K562 (cell line): Measurements from ENCODE around the gene TNFSF13. TPM values are rescaled to one million over a fixed set of nuclear protein-coding genes. Genes with fewer than 3 reads are reported as not detected.

Experiments
- ARID1B ChIP-seq: fragments of 450-650 bp; IDR thresholded peaks from 2 replicates; pipeline ENCODE4 v1.6.1; 2016; ENCODE audit warnings: antibody characterized with exemption, mild to moderate bottlenecking, inconsistent platforms
- CBFB ChIP-seq: sonication (generic); formaldehyde crosslinking; IDR thresholded peaks from 2 replicates; pipeline ENCODE4 v1.4.0; 2020; ENCODE audit warnings: mild to moderate bottlenecking, missing genetic modification reagents
- CREM ChIP-seq: IDR thresholded peaks from 2 replicates; pipeline ENCODE4 v1.6.1; 2014; ENCODE audit warnings: antibody characterized with exemption, low read depth
- CTCF ChIP-seq, 3 experiments: IDR thresholded peaks in 2 of 3; conservative IDR thresholded peaks in 1 of 3; 2 replicates each; pipeline ENCODE4 v1.5.1; 2011 to 2012; ENCODE audit warnings: low read length in 3 of 3, mild to moderate bottlenecking in 3 of 3, control low read depth in 2 of 3, improper control_type of control experiment in 1 of 3, inconsistent platforms in 1 of 3, low read depth in 1 of 3, mixed read lengths in 1 of 3, moderate library complexity in 1 of 3; ENCODE audit not compliant: insufficient read depth in 2 of 3
- DACH1 ChIP-seq: fragments of 450-650 bp; IDR thresholded peaks from 2 replicates; pipeline ENCODE4 v1.6.1; 2018; ENCODE audit not compliant: partially characterized antibody
- HES1 ChIP-seq: fragments of 450-650 bp; IDR thresholded peaks from 2 replicates; pipeline ENCODE4 v1.6.1; 2016; ENCODE audit warnings: low read depth, mild to moderate bottlenecking, moderate library complexity
- MITF ChIP-seq: IDR thresholded peaks from 2 replicates; pipeline ENCODE4 v1.6.1; 2014; ENCODE audit warnings: antibody characterized with exemption
- NFE2 ChIP-seq: IDR thresholded peaks from 2 replicates; pipeline ENCODE4 v1.6.1; 2014; ENCODE audit warnings: antibody characterized with exemption, low read depth
- PHTF2 ChIP-seq: fragments of 250-450 bp; sonication (Bioruptor Pico); IDR thresholded peaks from 2 replicates; pipeline ENCODE4 v1.5.0; 2021; ENCODE audit warnings: mild to moderate bottlenecking
- PTBP1 ChIP-seq: fragments of 200-400 bp; formaldehyde crosslinking; IDR thresholded peaks from 2 replicates; pipeline ENCODE4 v1.6.1; 2017; ENCODE audit warnings: low read depth, low read length
- RBM17 ChIP-seq: fragments of 200-400 bp; formaldehyde crosslinking; IDR thresholded peaks from 2 replicates; pipeline ENCODE4 v1.6.1; 2017; ENCODE audit warnings: low read depth, mild to moderate bottlenecking, low read length, borderline replicate concordance
- SLC30A9 ChIP-seq: fragments of 250-450 bp; sonication (Bioruptor Pico); IDR thresholded peaks from 2 replicates; pipeline ENCODE4 v1.8.0; 2022; ENCODE audit warnings: mild to moderate bottlenecking, moderate library complexity
- SMAD1 ChIP-seq: fragments of 150-350 bp; IDR thresholded peaks from 2 replicates; pipeline ENCODE4 v1.6.1; 2014; ENCODE audit warnings: low read length, low read depth; ENCODE audit not compliant: partially characterized antibody
- SMARCA4 ChIP-seq: fragments of 450-650 bp; IDR thresholded peaks from 2 replicates; pipeline ENCODE4 v1.6.1; 2016
- TCF15 ChIP-seq: fragments of 250-450 bp; sonication (Bioruptor Pico); IDR thresholded peaks from 2 replicates; pipeline ENCODE4 v1.8.0; 2022; ENCODE audit warnings: moderate library complexity, mild to moderate bottlenecking, inconsistent platforms
- THAP12 ChIP-seq: fragments of 250-450 bp; sonication (Bioruptor Pico); IDR thresholded peaks from 2 replicates; pipeline ENCODE4 v1.9.0; 2021; ENCODE audit warnings: mild to moderate bottlenecking, inconsistent platforms
- TRIM25 ChIP-seq: fragments of 450-650 bp; IDR thresholded peaks from 2 replicates; pipeline ENCODE4 v1.7.0; 2016; ENCODE audit warnings: borderline replicate concordance
- ZBTB12 ChIP-seq: fragments of 250-450 bp; sonication (Bioruptor Pico); IDR thresholded peaks from 2 replicates; pipeline ENCODE4 v1.4.0; 2020
- ZNF133 ChIP-seq: fragments of 250-450 bp; sonication (Bioruptor Pico); IDR thresholded peaks from 2 replicates; pipeline ENCODE4 v1.4.0; 2020; ENCODE audit warnings: mild to moderate bottlenecking
- ZNF699 ChIP-seq: fragments of 250-450 bp; sonication (Bioruptor Pico); IDR thresholded peaks from 2 replicates; pipeline ENCODE4 v1.8.0; 2021; ENCODE audit warnings: mild to moderate bottlenecking, moderate library complexity; ENCODE audit not compliant: insufficient replicate concordance
- ZNF780A ChIP-seq: fragments of 250-450 bp; sonication (Bioruptor Pico); IDR thresholded peaks from 2 replicates; pipeline ENCODE4 v1.5.0; 2021; ENCODE audit warnings: mild to moderate bottlenecking
- ZNF785 ChIP-seq: fragments of 250-450 bp; sonication (Bioruptor Pico); IDR thresholded peaks from 2 replicates; pipeline ENCODE4 v1.4.0; 2020; ENCODE audit warnings: mild to moderate bottlenecking
- polyA plus RNA-seq, 8 experiments: library from polyadenylated mRNA; depleted of rRNA in 4 of 8; stranded (reverse) in 5 of 8; unstranded in 3 of 8; fragments of >200 nt; fragmentation: Nextera tagmentation in 2 of 8; fragmentation: Illumina TruSeq in 1 of 8; extraction: Ambion mirVana in 2 of 8; extraction: Trizol in 1 of 8; gene quantifications; 2 replicates each; pipeline versions ENCODE4 v1.2.1 to v1.2.3, GENCODE V29; 2011 to 2014; ENCODE audit warnings: inconsistent platforms in 1 of 8, missing spikeins in 1 of 8
- total RNA-seq, 7 experiments: library from RNA; depleted of rRNA in 6 of 7; stranded (reverse); fragments of >200 nt in 6 of 7; fragmentation: Illumina TruSeq in 2 of 7; extraction: Trizol in 2 of 7; gene quantifications; 2 replicates each; pipeline versions ENCODE4 v1.2.1 to v1.2.3, GENCODE V29; 2011 to 2021; ENCODE audit warnings: low replicate concordance in 1 of 7

TNFSF13 gene
- total and polyA plus RNA-seq, 9 of the 15 experiments (the other 6 are each of a cell fraction or from before 2014, with no cell fraction given) = 0.04 to 0.51 (median 0.19) TPM; not detected in 1

GRCh38 chr17:7572338-7572587, 13.7 kb downstream of the TNFSF13 start (continued):
- TF ChIP-seq TRIM25 = no peak
- TF ChIP-seq ZNF699 = no peak
- no peak for TF ChIP-seq SMARCA4
- no peak for TF ChIP-seq THAP12 (CRISPR knock-in tag)
- no peak for TF ChIP-seq CREM
- TF ChIP-seq RBM17 = no peak
- no peak for TF ChIP-seq SLC30A9
- TF ChIP-seq ZBTB12 (CRISPR knock-in tag) = no peak
- TF ChIP-seq NFE2 = no peak
- TF ChIP-seq PHTF2 (CRISPR knock-in tag) = no peak
- TF ChIP-seq CTCF (IDR thresholded peaks at IDR 0.05 in 2 of 3, conservative IDR thresholded peaks at IDR 0.05 in 1 of 3; ENCODE audit: insufficient read depth in 2 of 3, low read depth in 1 of 3, low read length in 3 of 3) = no peak
- no peak for TF ChIP-seq ARID1B
- TF ChIP-seq ZNF133 (CRISPR knock-in tag) = no peak
- no peak for TF ChIP-seq CBFB (CRISPR knock-in tag)
- TF ChIP-seq SMAD1 = no peak
- TF ChIP-seq HES1 = no peak
- no peak for TF ChIP-seq TCF15 (CRISPR knock-in tag)
- no peak for TF ChIP-seq DACH1
- no peak for TF ChIP-seq ZNF785
- no peak for TF ChIP-seq ZNF780A (CRISPR knock-in tag)
- TF ChIP-seq PTBP1 = no peak
- no peak for TF ChIP-seq MITF
